SK-N-MC (cell line): ENCODE measurements around the gene PLA2G6.

Source experiments
- EZH2 ChIP-seq: fragments of 200-600 bp; sonication (generic); IDR thresholded peaks from one replicate; pipeline ENCODE4 v1.6.1; 2017; ENCODE audit warnings: antibody characterized with exemption
- FOXP2 ChIP-seq: optimal IDR thresholded peaks from 2 replicates; pipeline ENCODE3; 2011; ENCODE audit warnings: mild to moderate bottlenecking, moderate library complexity; ENCODE audit not compliant: insufficient read depth; ENCODE audit errors: extremely low read length, control extremely low read depth
- POLR2AphosphoS5 ChIP-seq: IDR thresholded peaks from 2 replicates; pipeline ENCODE4 v1.6.1; 2012; ENCODE audit warnings: mild to moderate bottlenecking, low read depth, low read length, borderline replicate concordance

DNA sequence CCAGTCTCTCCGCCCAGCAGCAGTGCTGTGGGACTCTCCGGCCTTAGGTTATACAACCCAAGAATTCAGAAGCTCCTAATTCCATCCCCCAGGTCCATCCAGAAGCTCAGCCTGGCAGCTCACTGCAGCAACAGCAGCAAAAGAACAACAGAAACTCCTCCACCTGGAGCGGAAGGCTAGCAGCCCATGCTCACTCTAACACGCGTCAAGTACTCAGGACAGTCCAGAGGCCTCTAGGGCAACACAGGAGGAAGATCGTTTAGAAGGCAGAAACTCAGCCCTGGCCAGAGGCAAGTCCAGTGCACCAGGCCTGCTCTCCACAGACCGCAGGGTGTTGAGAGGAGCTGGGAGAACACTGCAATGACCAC is 17.1 kb downstream of the PLA2G6 start:
- no peak for TF ChIP-seq EZH2
- no peak for TF ChIP-seq POLR2AphosphoS5
- no peak for TF ChIP-seq FOXP2
